Calu3 (cell line): ENCODE data around the gene FAM13B. TPM values are rescaled to one million over a fixed set of nuclear protein-coding genes. Genes with fewer than 3 reads are reported as not detected.
"Not testable (repeated sequence)": the region's sequence is repeated elsewhere in the genome, so short reads cannot be mapped to it uniquely, and the experiment has no call there.

Source experiments
- BruUV-seq: library from RNA; stranded (reverse); fragments of 400-500 nt; replicated peaks from 2 replicates; lab custom pipeline; 2021; lab: Mats Ljungman, UMichigan
- CTCF ChIA-PET: fragments of 300-600 bp; sonication (Branson Sonifier 250); formaldehyde crosslinking; loops from one replicate; lab custom pipeline; 2022; ENCODE audit warnings: antibody characterized with exemption; lab: Charles Lee
- DNase-seq: peaks from one replicate; pipeline ENCODE4 v3.0.0; 2022
- H3K27ac Mint-ChIP-seq: one replicate; pipeline ENCODE4 v1.8.0; 2022; ENCODE audit warnings: mixed read lengths; ENCODE audit not compliant: unreplicated experiment
- H3K27me3 Mint-ChIP-seq: one replicate; pipeline ENCODE4 v1.8.0; 2022; ENCODE audit warnings: mixed read lengths; ENCODE audit not compliant: unreplicated experiment
- H3K36me3 Mint-ChIP-seq: one replicate; pipeline ENCODE4 v1.8.0; 2022; ENCODE audit warnings: mild to moderate bottlenecking, moderate library complexity, mixed read lengths; ENCODE audit not compliant: insufficient read depth, unreplicated experiment
- H3K4me1 Mint-ChIP-seq: one replicate; pipeline ENCODE4 v1.8.0; 2022; ENCODE audit warnings: mild to moderate bottlenecking, low read depth, mixed read lengths; ENCODE audit not compliant: unreplicated experiment
- H3K4me3 Mint-ChIP-seq: one replicate; pipeline ENCODE4 v1.8.0; 2022; ENCODE audit warnings: mild to moderate bottlenecking, low read depth, moderate library complexity, mixed read lengths; ENCODE audit not compliant: unreplicated experiment
- H3K9me3 Mint-ChIP-seq: one replicate; pipeline ENCODE4 v1.8.0; 2022; ENCODE audit warnings: low read depth, mixed read lengths; ENCODE audit not compliant: unreplicated experiment
- CTCF ChIP-seq: fragments of 200-600 bp; IDR thresholded peaks from one replicate; pipeline ENCODE4 v1.8.0; 2022; ENCODE audit warnings: antibody characterized with exemption; ENCODE audit not compliant: unreplicated experiment
- intact Hi-C: fragments of 100-400 bp; cut with micrococcal nuclease; formaldehyde crosslinking; loops from one replicate; pipeline ENCODE4 v1.10.0; 2022; ENCODE audit not compliant: unreplicated experiment
- total RNA-seq: library from RNA; stranded (reverse); gene quantifications from 2 replicates; pipeline ENCODE4 v1.2.3, GENCODE V29; 2022

FAM13B gene
- total RNA-seq, 1 experiment from 2014 or later, result 34.9 TPM

DNA sequence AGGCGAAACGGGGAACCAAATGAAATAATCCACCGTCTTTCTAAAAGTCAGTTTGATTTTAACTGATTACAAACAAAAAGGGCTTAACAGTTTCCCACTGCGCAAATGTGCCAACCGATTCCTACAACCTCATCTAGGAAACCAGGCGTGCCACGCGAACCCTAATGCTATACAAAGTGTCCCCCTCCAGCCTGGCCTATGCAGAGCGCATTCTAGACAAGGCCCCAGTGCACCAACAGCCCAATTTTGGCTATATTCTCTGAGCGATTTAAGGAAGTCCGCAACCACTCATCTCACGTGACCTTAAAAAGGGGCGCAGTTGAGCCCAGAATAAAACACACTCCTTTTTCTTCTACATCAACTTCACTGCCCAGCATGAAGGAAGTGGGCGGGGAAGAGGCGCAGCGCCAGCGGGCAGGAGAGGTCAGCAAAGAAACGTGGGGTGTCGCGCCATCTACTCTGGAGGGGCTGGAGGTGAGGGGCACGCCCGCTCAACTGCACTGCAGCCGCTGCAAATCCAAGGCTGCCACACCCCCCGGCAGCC lies 779 bp downstream of the FAM13B start:
- CTCF ChIA-PET, result no interaction called here
- no peak for TF ChIP-seq CTCF
- H3K4me1 Mint-ChIP-seq, result peaks cover 48% of the 10 kb centered on the region
- H3K4me3 Mint-ChIP-seq, result peak overlapping the region; percentile 100
- DNase-seq, result no peak
- no TSS peak for BruUV-seq
- H3K36me3 Mint-ChIP-seq, result peaks cover 40% of the 10 kb centered on the region
- no peaks in the 10 kb centered on the region for H3K27me3 Mint-ChIP-seq
- H3K9me3 Mint-ChIP-seq, result no peaks in the 10 kb centered on the region
- H3K27ac Mint-ChIP-seq, result peak overlapping the region; percentile 98
- intact Hi-C loops, result no loop called here

- DNase-seq, result no peak
- Mint-ChIP-seq H3K27me3 (no peaks in the 10 kb centered on the region), H3K9me3 (no peaks in the 10 kb centered on the region), H3K36me3 (peaks cover 40% of the 10 kb centered on the region), H3K27ac (no peak overlapping the region), H3K4me1 (peaks cover 46% of the 10 kb centered on the region), H3K4me3 (peak overlapping the region; percentile 100)
- CTCF ChIA-PET, result interaction anchor here (0.6 to 0.7 kb wide), 2 partner anchors 25 to 192 kb away, joined by 4 to 6 read pairs; no protein-coding TSS in a partner anchor
- intact Hi-C loops, result no loop called here
- BruUV-seq, result no TSS peak
- TF ChIP-seq CTCF, result no peak
Measured at GRCh38 chr5:138029944-138030343, 2.9 kb downstream of the FAM13B start.

DNA sequence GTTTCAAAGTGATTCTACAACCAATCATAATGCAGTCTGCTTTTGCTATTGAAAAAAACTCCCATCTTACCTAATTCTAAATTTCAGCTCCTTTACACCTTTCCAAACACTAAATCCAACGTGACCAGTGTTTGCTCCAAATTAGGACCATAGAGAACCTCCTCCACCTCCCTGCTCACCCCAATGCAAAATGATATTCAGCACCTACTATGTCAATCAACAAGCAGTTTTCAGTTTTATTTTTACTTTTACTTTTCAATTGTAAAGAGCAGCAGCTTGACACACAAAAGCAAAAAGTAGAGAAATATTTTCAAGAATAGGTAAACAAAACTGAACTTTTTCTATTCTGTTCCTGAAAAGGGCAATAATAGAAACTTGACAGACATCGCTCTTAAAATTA lies 3.4 kb downstream of the FAM13B start:
- CTCF ChIA-PET, result no interaction called here
- Mint-ChIP-seq H3K4me3 (no peak overlapping the region), H3K27ac (no peak overlapping the region)

GRCh38 chr5:138028971-138029365 lies 3.9 kb downstream of the FAM13B start:
- Mint-ChIP-seq H3K27ac (no peak overlapping the region), H3K9me3 (no peaks in the 10 kb centered on the region), H3K4me1 (peaks cover 56% of the 10 kb centered on the region), H3K27me3 (no peaks in the 10 kb centered on the region), H3K36me3 (peaks cover 39% of the 10 kb centered on the region), H3K4me3 (no peak overlapping the region)
- no peak for TF ChIP-seq CTCF
- intact Hi-C loops, result no loop called here
- no TSS peak for BruUV-seq
- no peak for DNase-seq
- CTCF ChIA-PET, result no interaction called here

More for the DNA sequence above, 3.4 kb downstream of the FAM13B start:
- Mint-ChIP-seq H3K9me3 (no peaks in the 10 kb centered on the region), H3K36me3 (peaks cover 40% of the 10 kb centered on the region), H3K4me1 (peaks cover 50% of the 10 kb centered on the region), H3K27me3 (no peaks in the 10 kb centered on the region)
- BruUV-seq, result no TSS peak
- TF ChIP-seq CTCF, result no peak
- DNase-seq, result no peak
- intact Hi-C loops, result no loop called here

DNA sequence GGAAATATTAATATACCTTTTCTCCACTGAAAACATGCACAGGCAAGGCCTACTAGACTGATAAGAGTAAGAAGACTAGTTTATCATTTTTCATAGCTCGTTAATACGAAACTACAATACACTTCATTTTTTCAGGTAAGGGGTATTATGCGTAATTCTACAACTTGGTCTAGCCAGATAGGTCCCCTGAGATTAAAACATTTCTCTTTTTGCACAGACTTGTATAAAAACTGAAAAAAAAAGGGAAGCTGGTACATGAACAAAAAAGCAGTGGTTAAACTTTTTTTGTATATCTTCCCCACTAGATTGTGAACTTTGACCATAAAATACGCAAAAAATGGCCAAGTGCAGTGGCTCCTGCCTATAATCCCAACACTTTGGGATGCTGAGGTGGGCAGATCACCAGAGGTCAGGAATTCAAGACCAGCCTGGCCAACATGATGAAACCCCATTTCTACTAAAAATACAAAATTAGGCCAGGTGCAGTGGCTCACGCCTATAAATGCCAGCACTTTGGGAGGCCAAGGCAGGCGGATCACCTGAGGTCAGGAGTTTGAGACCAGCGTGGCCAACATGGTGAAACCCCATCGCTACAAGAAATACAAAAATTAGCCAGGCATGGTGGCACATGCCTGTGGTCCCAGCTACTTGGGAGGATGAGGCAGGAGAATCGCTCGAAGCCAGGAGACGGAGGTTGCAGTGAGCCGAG lies 4.5 kb downstream of the FAM13B start:
- Mint-ChIP-seq H3K36me3 (peaks cover 34% of the 10 kb centered on the region), H3K4me1 (peaks cover 59% of the 10 kb centered on the region)
- H3K4me3 Mint-ChIP-seq, CTCF ChIA-PET, BruUV-seq, H3K27me3 Mint-ChIP-seq, intact Hi-C loops, H3K9me3 Mint-ChIP-seq, DNase-seq, H3K27ac Mint-ChIP-seq: not testable (repeated sequence)

GRCh38 chr5:138026793-138027192 lies 6.1 kb downstream of the FAM13B start:
- H3K27me3 Mint-ChIP-seq, H3K27ac Mint-ChIP-seq, H3K9me3 Mint-ChIP-seq, DNase-seq, H3K4me3 Mint-ChIP-seq, intact Hi-C loops, BruUV-seq: not testable (repeated sequence)
- CTCF ChIA-PET, result interaction anchor here (0.6 kb wide), 1 partner anchor 267 kb away, joined by 4 read pairs; no protein-coding TSS in a partner anchor
- Mint-ChIP-seq H3K4me1 (peaks cover 64% of the 10 kb centered on the region), H3K36me3 (peaks cover 17% of the 10 kb centered on the region)
